A204.1 (cell line): ENCODE data around the gene CR1.
"Not testable (repeated sequence)": the region's sequence is repeated elsewhere in the genome, so short reads cannot be mapped to it uniquely, and the experiment has no call there.

ENCODE experiments used
- FAIRE-seq: peaks from 2 replicates; lab custom pipeline; 2012; peaks lifted over from hg19 to GRCh38; lab: Jason Lieb, UNC

The CR1 gene

DNA sequence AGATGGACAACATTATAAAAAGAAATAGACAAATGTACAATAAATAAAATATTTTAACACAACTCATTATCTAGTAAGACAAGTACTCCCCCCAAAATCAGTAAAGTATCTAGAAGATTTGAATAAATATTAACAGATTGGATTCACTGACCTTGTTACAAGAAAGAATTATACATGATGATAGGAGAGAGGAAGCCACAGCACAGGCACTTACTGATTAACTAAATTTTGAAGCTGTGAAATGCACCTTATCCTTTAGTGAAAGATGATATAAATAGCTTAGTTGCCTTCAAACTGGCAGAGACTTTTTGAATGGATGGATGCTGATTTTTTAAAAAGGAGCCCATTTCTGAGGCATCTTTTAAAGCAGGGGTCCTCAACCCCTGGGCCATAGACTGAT is 8.5 kb downstream of the CR1 start:
- FAIRE-seq, result no peak

DNA sequence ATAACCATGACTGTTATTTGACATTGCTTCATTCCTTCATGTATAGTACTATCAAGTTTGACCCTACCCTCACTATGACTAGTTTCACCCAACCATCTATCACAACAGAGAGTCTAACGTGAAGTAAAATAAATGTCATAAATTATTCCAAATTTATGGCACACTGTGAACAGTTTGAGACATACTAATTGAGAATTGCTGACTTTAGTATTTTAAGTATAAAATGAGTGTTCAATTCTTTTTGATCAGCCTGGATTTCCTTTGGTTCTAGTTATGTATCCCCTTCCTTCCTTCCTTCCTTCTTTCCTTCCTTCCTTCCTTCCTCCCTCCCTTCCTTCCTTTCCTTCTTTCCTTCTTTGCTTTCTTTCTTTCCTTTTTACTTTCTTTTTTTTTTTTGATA is 14.5 kb downstream of the CR1 start:
- no peak for FAIRE-seq

DNA sequence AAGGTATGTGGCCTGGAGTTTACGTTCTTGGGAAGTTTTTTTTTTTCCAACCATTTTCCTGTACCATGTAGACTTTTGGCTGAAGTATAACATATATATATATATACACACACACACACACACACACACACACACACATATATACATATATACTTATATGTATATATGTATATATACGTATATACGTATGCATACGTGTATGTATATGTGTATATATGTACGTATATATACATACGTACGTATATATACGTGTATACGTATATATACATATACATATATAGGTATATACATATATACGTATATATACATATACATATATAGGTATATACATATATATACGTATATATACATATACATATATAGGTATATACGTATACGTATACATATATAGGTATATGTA is 18.9 kb downstream of the CR1 start:
- FAIRE-seq, result peak; percentile 59

DNA sequence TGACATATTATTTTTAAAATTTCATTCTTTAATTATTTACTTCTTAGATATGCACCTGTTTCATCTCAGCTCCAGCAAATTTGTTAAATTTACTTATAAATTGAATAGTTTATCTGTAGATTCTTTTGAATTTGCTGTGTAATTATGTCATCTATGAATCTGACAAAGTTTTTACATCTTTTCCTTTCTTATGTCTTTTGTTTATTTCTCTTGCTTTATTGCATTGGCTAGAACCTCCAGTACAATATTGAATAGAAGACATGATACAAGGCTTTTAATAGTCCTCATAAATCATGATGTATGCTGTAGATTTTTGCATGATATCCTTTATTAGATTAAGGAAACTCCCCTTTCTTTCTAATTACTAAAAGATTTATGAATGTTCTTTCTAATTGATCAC is 20.8 kb downstream of the CR1 start:
- no peak for FAIRE-seq

DNA sequence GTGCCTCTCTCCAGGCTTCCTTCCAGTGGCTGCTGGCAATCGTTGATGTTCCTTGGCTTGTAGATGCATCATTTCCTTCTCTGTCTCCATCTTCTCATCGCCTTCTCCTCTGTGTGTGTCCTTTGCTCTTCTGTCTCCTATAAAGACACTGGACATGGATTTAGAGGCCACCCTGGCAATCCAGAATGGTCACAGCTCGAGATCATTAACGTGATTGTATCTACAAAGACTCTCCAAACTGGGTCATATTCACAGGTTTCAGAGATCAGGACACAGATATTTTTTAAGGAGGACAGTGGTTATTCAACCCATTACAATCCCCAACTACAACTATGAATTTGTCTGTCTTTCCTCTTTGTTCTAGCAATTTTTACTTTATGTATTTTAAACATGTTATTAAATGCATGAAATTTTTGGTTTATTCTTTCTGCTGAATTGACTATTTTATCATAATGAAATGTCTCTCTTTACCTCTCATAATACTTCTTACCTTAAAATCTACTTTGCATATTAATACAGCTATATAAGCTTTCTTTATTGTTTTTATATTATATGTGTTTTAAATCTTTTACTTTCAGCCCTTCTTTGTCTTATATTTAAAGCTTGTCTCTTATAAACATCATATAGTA is 22.8 kb downstream of the CR1 start:
- no peak for FAIRE-seq

DNA sequence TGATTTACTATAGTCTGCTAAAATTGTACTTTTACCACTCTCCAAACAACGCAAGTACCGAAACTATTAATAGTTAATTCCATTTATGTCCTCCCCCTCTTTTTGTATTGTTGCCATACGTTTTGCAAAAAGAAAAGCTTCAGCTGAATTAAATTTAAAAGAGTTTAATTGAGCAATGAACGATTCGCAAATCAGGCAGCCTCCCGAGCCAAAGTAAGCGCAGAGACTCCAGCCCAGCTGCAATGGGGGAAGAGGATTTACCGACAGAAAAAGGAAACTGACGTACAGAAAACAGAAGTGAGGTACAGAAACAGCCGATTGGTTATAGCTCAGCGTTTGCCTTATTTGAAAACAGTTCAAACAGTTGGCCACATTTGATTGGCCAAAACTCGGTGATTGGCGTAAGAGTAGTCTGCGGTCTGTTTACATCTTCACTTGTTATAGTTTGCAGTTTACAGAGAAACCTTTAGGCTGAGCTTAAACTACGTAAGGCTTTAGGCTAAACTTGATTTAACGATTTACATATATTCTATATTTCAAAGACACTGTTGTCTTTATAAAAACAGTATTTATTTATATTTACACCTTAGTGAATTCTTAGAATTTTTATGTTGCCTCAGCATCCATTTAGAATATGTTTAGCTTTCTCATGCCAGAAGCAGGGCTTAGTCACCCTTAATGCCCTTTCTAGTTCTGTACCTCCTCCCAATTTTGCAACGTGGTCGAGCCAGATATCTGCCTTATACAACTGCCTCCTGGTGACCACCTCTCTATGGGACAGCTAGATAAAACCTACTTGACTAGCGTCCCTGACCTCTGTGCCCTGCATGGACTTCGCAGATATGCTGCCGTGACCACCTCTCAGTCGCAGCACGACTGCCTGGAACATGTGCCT is 23.8 kb downstream of the CR1 start:
- no peak for FAIRE-seq

DNA sequence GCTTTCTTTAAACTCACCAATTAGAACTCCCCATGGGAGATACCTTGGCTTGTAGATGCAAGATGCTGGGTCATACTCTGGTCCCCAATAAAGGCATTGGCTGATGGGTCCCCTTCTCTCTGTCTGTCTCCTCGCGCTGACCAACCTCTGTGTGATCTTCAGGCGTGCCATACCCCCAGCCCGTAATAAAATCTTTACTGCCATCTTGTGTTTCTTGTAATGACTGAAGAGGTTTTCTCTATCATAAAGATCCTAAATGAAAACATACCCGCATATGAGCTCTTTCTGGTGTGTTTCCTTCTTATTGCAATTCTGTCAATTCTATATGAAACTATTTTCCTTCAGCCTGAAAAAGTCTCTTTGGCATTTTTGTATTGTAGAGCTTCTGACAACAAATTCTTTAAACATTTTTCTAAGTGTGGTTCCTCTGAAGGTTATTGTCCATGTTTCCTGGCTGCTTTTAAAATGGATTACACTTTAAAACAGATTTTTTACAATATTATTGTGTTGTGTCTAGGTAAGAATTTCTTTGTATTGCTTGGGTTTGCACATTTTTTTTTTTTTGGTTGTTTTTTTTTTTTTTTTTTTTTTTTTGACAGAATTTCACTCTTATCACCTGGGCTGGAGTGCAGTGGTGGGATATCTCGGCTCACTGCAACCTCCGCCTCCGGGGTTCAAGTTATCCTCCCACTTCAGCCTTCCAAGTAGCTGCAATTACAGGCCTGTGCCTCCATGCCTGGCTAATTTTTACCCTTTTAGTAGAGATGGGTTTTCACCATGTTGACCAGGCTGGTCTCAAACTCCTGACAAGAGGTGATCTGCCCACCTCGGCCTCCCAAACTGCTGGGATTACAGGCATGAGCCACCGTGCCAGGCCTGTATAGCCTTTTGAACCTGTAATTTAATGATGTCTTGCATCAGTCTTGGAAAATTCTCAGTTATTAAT is 24.7 kb downstream of the CR1 start:
- FAIRE-seq, result not testable (repeated sequence)

DNA sequence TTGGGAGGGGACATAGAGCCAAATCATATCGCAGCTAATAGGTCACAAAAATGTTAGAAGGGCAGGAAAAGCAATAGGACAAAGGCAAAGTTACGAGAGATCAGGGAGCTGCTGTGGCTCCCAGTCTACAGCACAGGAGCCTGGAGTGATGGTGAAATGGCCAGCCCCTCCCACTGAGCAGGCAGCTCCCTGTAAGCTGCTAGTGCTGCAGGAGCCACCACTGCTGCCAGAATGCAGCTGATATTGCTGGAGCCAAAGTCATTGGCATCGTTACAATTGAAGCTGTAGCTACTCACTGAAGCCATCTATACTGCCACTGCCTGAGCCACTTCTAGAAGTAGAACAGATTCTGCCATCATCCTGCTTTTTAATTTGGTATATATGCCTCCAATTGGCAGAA is 29.3 kb downstream of the CR1 start:
- FAIRE-seq, result not testable (repeated sequence)

DNA sequence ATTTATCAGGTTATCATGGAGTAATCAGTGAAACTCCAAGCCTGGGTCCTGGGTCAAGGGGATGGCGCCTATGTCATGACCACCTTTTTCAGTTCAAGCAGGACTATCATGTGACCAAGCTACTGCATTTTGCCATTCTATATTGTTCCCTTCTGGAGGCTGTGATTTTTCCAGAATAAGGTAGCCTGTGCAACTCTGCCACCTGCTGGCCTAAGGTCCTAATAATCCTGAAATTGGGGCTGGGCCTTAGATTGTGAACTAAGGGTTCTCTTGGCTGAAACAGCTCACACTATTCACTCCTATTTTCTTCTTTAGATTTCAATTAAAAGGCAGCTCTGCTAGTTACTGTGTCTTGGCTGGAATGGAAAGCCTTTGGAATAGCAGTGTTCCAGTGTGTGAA is 32.4 kb downstream of the CR1 start:
- FAIRE-seq, result not testable (repeated sequence)

DNA sequence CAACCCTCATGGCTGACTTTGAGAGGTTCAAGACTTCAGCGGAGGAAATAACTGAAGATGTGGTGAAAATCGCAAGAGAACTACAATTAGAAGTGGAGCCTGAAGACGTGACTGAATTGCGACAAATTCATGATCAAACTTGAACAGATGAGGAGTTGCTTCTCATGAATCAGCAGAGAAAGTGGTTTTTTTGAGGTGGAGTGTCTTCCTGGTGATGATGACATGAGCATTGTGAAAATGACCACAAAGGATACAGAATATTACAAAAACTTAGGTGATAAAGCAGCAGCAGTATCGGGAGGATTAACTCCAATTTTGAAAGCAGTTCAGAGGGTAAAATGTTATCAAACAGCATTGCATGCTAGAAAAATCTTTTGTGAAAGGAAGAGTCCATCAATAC is 40.3 kb downstream of the CR1 start:
- not testable (repeated sequence) for FAIRE-seq

DNA sequence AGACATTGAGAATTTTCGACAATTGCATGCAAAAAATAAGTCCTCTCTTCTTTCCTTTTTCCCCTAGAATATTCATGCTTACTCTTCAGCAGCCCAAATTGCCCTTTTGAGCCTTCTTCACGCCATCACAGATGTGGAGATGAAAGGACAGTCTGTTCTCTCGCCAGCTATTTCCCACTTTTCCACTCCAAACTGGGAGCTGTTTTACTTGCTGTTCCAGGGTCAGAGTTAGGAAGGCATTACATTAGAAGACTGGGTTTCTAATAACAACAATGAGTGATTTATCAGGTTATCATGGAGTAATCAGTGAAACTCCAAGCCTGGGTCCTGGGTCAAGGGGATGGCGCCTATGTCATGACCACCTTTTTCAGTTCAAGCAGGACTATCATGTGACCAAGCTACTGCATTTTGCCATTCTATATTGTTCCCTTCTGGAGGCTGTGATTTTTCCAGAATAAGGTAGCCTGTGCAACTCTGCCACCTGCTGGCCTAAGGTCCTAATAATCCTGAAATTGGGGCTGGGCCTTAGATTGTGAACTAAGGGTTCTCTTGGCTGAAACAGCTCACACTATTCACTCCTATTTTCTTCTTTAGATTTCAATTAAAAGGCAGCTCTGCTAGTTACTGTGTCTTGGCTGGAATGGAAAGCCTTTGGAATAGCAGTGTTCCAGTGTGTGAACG is 50.9 kb downstream of the CR1 start:
- not testable (repeated sequence) for FAIRE-seq

DNA sequence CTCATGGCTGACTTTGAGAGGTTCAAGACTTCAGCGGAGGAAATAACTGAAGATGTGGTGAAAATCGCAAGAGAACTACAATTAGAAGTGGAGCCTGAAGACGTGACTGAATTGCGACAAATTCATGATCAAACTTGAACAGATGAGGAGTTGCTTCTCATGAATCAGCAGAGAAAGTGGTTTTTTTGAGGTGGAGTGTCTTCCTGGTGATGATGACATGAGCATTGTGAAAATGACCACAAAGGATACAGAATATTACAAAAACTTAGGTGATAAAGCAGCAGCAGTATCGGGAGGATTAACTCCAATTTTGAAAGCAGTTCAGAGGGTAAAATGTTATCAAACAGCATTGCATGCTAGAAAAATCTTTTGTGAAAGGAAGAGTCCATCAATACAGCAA is 58.9 kb downstream of the CR1 start:
- not testable (repeated sequence) for FAIRE-seq

DNA sequence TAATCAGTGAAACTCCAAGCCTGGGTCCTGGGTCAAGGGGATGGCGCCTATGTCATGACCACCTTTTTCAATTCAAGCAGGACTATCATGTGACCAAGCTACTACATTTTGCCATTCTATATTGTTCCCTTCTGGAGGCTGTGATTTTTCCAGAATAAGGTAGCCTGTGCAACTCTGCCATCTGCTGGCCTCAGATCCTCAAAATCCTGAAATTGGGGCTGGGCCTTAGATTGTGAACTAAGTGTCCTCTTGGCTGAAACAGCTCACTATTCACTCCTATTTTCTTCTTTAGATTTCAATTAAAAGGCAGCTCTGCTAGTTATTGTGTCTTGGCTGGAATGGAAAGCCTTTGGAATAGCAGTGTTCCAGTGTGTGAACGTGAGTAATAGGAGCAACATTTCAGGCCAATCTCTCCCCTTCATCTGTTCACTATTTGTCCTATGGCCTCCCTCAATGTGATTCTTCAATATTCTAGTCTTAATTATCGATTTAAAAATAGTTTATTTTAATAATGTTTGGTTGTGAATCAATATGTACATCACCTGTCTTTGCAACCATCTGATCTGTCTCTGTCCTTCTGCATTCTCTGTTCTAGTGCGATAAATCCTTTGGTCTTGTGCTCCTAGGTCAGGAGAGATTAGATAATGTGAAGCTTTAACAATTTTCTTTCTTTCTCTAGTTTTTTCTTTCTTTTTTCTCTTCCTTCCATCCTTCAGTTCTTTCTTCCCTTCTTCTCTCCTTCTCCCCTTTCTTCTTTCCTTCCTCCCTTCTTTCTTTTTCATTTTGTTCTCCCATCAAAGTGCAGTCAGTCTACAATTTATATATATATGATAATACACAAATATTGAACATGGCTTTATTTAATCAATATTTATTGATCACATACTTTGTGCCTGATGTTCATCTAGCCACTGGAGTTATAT is 69.8 kb downstream of the CR1 start:
- no peak for FAIRE-seq

DNA sequence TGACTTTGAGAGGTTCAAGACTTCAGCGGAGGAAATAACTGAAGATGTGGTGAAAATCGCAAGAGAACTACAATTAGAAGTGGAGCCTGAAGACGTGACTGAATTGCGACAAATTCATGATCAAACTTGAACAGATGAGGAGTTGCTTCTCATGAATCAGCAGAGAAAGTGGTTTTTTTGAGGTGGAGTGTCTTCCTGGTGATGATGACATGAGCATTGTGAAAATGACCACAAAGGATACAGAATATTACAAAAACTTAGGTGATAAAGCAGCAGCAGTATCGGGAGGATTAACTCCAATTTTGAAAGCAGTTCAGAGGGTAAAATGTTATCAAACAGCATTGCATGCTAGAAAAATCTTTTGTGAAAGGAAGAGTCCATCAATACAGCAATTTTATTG is 76.0 kb downstream of the CR1 start:
- not testable (repeated sequence) for FAIRE-seq

DNA sequence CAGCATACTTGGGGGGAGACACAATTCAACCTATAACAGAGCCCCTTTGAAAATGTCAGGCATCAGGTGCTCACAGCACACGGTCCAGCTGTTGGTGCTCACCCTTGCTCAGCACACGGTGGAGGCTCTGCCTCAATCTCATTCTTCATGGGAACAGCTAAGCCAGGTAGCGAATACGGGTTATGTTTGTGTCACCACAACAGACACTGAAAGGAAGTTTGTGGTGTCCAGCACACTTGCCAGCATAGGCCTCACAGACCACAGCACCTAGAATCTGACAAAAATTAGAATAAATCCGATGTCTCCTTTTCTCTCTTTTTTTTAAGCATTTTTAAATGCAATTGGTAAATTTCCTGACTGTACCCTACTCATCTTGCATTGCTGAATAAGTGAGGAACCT is 77.1 kb downstream of the CR1 start:
- FAIRE-seq, result not testable (repeated sequence)

DNA sequence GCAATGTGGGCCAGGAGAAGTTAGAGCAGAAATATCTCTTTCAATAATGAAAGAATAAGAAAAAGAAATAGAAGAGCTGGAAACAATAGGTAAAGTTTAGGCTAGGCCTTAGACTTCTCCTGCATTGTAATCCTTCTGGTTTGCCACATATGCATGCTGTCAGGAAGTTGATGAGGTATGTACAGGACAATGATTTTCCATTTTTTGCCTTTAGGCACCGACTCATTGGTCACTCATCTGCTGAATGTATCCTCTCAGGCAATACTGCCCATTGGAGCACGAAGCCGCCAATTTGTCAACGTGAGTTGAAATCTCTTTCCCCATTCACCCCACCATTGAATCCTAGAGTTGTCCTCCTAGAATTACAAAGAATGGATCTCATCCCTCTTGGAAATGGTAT is 79.4 kb downstream of the CR1 start:
- not testable (repeated sequence) for FAIRE-seq

DNA sequence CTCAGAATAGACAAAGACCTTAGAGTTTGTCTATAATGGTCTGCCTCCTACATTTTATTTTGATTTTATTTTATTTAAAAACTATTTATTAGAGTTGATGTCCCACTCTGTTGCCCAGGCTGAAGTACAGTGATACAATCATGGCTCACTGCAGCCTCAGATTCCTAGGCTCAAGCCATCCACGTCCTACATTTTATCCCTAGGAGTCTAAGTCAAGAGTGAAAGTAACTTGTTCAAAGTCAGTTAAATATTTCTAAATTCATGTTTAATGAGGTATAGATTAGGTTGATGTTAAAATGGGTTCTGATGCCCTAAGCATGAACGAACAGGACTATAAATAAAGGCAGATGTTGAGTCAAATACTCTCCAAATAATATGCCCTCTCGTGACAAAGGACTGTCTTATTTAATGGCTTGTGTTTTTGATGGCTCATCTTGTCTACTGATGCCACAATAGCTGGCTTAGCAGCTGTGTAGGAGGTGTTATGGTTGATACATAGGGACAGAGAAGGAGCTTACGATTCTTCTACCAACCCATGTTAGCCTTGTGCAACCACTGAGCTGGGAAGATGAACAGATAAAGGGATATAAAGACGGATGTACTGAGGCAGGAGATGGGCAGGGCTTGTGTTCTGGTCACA is 83.0 kb downstream of the CR1 start:
- no peak for FAIRE-seq

DNA sequence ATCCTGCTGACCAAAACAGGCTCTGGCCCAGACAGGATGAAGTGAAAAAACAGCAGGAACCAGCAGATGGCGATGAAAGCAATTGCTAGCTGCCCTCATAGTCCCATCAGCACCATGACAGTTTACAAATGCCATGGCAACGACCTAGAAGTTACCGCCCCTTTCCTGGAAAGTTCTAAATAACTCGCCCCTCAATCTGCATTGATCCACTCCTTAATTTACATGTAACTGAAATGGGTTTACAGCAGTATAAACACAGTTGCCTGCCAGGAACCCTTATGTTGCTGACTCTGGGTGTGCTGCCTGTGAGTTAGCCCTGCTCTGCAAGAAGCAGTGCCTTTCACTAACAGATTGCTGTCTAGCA is 83.5 kb downstream of the CR1 start:
- no peak for FAIRE-seq

DNA sequence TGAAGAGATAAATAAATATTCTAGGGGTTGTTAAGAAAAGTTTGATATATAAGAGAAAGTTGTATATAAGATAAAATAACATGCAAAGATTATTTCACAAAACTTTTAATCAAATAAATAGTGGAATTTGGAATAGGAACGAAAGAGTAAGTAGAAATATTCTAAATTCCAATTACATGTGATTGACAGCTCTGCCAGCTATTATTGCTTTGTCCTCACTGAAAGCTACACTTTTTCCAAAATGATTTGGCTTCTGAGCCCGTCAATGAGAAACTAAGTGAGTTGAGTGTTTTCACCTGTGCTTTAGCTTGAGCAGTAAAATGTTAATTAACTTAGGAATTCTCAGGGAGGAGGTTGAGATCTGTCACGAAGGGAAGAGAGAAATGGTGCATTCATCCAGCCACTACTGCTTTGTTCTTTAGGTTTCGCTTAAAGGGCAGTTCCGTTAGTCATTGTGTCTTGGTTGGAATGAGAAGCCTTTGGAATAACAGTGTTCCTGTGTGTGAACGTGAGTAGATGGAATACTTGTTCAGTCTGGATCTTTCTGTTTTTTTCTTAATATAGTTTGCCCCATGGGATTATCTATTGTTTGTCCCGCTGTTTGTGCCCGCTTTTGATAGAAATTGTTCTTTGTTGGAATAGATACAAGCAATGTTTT is 85.7 kb downstream of the CR1 start:
- FAIRE-seq, result no peak

DNA sequence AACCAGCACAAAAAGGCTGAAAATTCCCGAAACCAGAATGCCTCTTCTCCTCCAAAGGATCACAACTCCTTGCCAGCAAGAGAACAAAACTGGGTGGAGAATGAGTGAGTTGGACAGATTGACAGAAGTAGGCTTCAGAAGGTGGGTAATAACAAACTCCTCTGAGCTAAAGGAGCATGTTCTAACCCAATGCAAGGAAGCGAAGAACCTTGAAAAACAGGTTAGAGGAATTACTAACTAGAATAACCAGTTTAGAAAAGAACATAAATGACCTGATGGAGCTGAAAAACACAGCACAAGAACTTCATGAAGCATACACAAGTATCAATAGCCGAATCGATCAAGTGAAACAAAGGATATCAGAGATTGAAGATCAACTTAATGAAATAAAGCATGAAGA is 93.5 kb downstream of the CR1 start:
- FAIRE-seq, result not testable (repeated sequence)
